Glutamatergic neuron (in vitro differentiated cells): ENCODE data around the gene SLC2A10. TPM values are rescaled to one million over a fixed set of nuclear protein-coding genes. Genes with fewer than 3 reads are reported as not detected.

Experiments
- DNase-seq: peaks from one replicate; pipeline ENCODE4 v3.0.0; 2022
- H3K27ac Mint-ChIP-seq: one replicate; pipeline ENCODE4 v1.8.0; 2020; ENCODE audit warnings: mild to moderate bottlenecking, mixed read lengths, inconsistent platforms; ENCODE audit not compliant: unreplicated experiment
- H3K27me3 Mint-ChIP-seq: one replicate; pipeline ENCODE4 v1.8.0; 2020; ENCODE audit warnings: mild to moderate bottlenecking, moderate library complexity, mixed read lengths, inconsistent platforms; ENCODE audit not compliant: unreplicated experiment
- H3K36me3 Mint-ChIP-seq: one replicate; pipeline ENCODE4 v1.8.0; 2020; ENCODE audit warnings: mild to moderate bottlenecking, mixed read lengths, inconsistent platforms; ENCODE audit not compliant: unreplicated experiment
- H3K4me1 Mint-ChIP-seq: one replicate; pipeline ENCODE4 v1.8.0; 2020; ENCODE audit warnings: mild to moderate bottlenecking, low read depth, mixed read lengths, inconsistent platforms; ENCODE audit not compliant: unreplicated experiment
- H3K4me3 Mint-ChIP-seq: one replicate; pipeline ENCODE4 v1.8.0; 2020; ENCODE audit warnings: mild to moderate bottlenecking, mixed read lengths, inconsistent platforms; ENCODE audit not compliant: unreplicated experiment
- H3K9me3 Mint-ChIP-seq: one replicate; pipeline ENCODE4 v1.8.0; 2020; ENCODE audit warnings: mild to moderate bottlenecking, moderate library complexity, mixed read lengths, inconsistent platforms; ENCODE audit not compliant: unreplicated experiment
- CTCF ChIP-seq: fragments of 200-600 bp; sonication (generic); IDR thresholded peaks from one replicate; pipeline ENCODE4 v1.5.0; 2021; ENCODE audit not compliant: partially characterized antibody, unreplicated experiment
- total RNA-seq: library from RNA; stranded (reverse); fragmentation: NEBNext Ultra II Directional; extraction: Animal tissue kit (Norgen Biotek cat#: 25700); gene quantifications from one replicate; pipeline ENCODE4 v1.2.1, GENCODE V29; 2021; ENCODE audit not compliant: unreplicated experiment

The SLC2A10 gene
- total RNA-seq, 1 donor from 2014 or later, result 0.37 TPM

GRCh38 chr20:46723039-46723438 is 13.6 kb downstream of the SLC2A10 start:
- H3K4me1 Mint-ChIP-seq, result no peaks in the 10 kb centered on the region
- H3K27me3 Mint-ChIP-seq, result no peaks in the 10 kb centered on the region
- peaks cover 5% of the 10 kb centered on the region for H3K36me3 Mint-ChIP-seq
- TF ChIP-seq CTCF, result no peak
- H3K4me3 Mint-ChIP-seq, result no peak overlapping the region
- no peak overlapping the region for H3K27ac Mint-ChIP-seq
- no peaks in the 10 kb centered on the region for H3K9me3 Mint-ChIP-seq
- DNase-seq, result no peak

DNA sequence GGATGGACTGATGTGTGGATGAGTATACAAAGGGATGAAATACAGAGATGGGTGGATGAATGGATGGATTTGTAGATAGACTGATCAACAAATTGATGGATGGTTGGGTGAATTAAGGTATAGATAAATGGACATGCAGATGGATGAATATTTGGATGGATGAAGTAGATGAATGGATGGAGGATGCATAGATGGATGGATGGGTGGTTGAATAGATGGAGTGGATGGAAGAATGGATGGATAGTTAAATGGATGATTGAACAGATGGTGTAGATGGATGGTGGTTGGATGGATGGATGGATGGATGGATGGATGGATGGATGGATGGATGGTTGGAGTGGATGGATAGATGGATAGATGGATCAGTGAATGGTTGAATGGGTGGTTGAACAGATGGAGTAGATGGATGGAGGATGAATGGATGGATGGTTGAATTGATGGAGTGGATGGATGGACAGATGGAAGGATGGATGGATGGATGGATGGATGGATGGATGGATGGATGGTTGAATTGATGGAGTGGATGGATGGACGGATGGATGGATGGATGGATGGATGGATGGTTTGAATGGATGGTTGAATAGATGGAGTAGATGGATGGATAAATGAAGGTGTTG is 15.0 kb downstream of the SLC2A10 start:
- Mint-ChIP-seq H3K27ac (no peak overlapping the region), H3K9me3 (no peaks in the 10 kb centered on the region), H3K4me3 (no peak overlapping the region), H3K27me3 (no peaks in the 10 kb centered on the region), H3K4me1 (no peaks in the 10 kb centered on the region), H3K36me3 (peaks cover 5% of the 10 kb centered on the region)
- DNase-seq, result no peak
- TF ChIP-seq CTCF, result no peak

GRCh38 chr20:46725186-46726165 is 16.0 kb downstream of the SLC2A10 start:
- Mint-ChIP-seq H3K27me3 (peaks cover 2% of the 10 kb centered on the region), H3K27ac (no peak overlapping the region), H3K9me3 (no peaks in the 10 kb centered on the region), H3K4me3 (no peak overlapping the region), H3K36me3 (peaks cover 6% of the 10 kb centered on the region), H3K4me1 (no peaks in the 10 kb centered on the region)
- TF ChIP-seq CTCF, result no peak
- no peak for DNase-seq

GRCh38 chr20:46731770-46732169 is 22.3 kb downstream of the SLC2A10 start:
- H3K4me3 Mint-ChIP-seq, result no peak overlapping the region
- no peaks in the 10 kb centered on the region for H3K4me1 Mint-ChIP-seq
- H3K36me3 Mint-ChIP-seq, result peaks cover 5% of the 10 kb centered on the region
- H3K27ac Mint-ChIP-seq, result no peak overlapping the region
- no peaks in the 10 kb centered on the region for H3K9me3 Mint-ChIP-seq
- no peak for DNase-seq
- H3K27me3 Mint-ChIP-seq, result peaks cover 7% of the 10 kb centered on the region
- TF ChIP-seq CTCF, result no peak

GRCh38 chr20:46735436-46735835 is 26.0 kb downstream of the SLC2A10 start:
- no peaks in the 10 kb centered on the region for H3K4me1 Mint-ChIP-seq
- no peaks in the 10 kb centered on the region for H3K36me3 Mint-ChIP-seq
- H3K27ac Mint-ChIP-seq, result no peak overlapping the region
- no peak for TF ChIP-seq CTCF
- H3K9me3 Mint-ChIP-seq, result no peaks in the 10 kb centered on the region
- no peak for DNase-seq
- H3K4me3 Mint-ChIP-seq, result no peak overlapping the region
- peaks cover 5% of the 10 kb centered on the region for H3K27me3 Mint-ChIP-seq
